ENCODE measurements around the gene SOSTDC1.
A peak's percentile ranks its signal among the peaks of the same experiment; 100 is the strongest.

SOSTDC1 gene

DNA sequence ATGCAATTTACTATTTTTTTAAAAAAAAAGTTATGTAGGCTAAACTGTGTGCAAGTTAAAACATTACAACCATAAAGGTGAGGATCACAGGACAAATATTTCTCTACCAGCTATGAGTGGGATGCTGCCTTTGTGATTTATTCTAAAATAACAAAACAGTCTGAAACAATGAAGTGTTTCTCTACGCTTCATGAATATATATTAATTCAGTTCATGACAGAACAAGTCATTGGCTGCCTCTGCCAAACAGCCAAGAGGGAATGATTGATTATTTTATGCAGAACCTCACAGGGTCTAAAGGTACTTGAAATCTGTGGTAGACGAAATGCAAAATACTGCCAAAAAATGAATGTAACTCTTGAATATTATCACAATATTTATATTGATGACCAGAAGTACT is 29.0 kb upstream of the SOSTDC1 start:
- TF ChIP-seq FOXM1 (IDR thresholded peaks at IDR 0.05; ENCODE audit: borderline replicate concordance, low read depth) (no peak), EGR1 (IDR thresholded peaks at IDR 0.05) (no peak), RAD21 (IDR thresholded peaks at IDR 0.05; ENCODE audit: low read depth) (no peak), ZBTB7A (IDR thresholded peaks at IDR 0.05; ENCODE audit: low read depth) (no peak), NFIC (IDR thresholded peaks at IDR 0.05) (no peak), TEAD4 (IDR thresholded peaks at IDR 0.05) (no peak), YY1 (IDR thresholded peaks at IDR 0.05; ENCODE audit: low read depth) (no peak), EP300 (IDR thresholded peaks at IDR 0.05; ENCODE audit: borderline replicate concordance) (no peak), CEBPB (IDR thresholded peaks at IDR 0.05) (no peak), CREB1 (IDR thresholded peaks at IDR 0.05; ENCODE audit: low read depth) (no peak), TCF12 (IDR thresholded peaks at IDR 0.05; ENCODE audit: low read depth) (no peak), TAF1 (IDR thresholded peaks at IDR 0.05; ENCODE audit: low read depth) (no peak)
- TF ChIP-seq, protein P1, sequence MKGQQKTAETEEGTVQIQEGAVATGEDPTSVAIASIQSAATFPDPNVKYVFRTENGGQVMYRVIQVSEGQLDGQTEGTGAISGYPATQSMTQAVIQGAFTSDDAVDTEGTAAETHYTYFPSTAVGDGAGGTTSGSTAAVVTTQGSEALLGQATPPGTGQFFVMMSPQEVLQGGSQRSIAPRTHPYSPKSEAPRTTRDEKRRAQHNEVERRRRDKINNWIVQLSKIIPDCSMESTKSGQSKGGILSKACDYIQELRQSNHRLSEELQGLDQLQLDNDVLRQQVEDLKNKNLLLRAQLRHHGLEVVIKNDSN (IDR thresholded peaks at IDR 0.05) = no peak
- TF ChIP-seq, protein P2, sequence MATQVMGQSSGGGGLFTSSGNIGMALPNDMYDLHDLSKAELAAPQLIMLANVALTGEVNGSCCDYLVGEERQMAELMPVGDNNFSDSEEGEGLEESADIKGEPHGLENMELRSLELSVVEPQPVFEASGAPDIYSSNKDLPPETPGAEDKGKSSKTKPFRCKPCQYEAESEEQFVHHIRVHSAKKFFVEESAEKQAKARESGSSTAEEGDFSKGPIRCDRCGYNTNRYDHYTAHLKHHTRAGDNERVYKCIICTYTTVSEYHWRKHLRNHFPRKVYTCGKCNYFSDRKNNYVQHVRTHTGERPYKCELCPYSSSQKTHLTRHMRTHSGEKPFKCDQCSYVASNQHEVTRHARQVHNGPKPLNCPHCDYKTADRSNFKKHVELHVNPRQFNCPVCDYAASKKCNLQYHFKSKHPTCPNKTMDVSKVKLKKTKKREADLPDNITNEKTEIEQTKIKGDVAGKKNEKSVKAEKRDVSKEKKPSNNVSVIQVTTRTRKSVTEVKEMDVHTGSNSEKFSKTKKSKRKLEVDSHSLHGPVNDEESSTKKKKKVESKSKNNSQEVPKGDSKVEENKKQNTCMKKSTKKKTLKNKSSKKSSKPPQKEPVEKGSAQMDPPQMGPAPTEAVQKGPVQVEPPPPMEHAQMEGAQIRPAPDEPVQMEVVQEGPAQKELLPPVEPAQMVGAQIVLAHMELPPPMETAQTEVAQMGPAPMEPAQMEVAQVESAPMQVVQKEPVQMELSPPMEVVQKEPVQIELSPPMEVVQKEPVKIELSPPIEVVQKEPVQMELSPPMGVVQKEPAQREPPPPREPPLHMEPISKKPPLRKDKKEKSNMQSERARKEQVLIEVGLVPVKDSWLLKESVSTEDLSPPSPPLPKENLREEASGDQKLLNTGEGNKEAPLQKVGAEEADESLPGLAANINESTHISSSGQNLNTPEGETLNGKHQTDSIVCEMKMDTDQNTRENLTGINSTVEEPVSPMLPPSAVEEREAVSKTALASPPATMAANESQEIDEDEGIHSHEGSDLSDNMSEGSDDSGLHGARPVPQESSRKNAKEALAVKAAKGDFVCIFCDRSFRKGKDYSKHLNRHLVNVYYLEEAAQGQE (IDR thresholded peaks at IDR 0.05; ENCODE audit: low read depth) = no peak
- TF ChIP-seq, protein P3, sequence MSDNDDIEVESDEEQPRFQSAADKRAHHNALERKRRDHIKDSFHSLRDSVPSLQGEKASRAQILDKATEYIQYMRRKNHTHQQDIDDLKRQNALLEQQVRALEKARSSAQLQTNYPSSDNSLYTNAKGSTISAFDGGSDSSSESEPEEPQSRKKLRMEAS (IDR thresholded peaks at IDR 0.05) = no peak

DNA sequence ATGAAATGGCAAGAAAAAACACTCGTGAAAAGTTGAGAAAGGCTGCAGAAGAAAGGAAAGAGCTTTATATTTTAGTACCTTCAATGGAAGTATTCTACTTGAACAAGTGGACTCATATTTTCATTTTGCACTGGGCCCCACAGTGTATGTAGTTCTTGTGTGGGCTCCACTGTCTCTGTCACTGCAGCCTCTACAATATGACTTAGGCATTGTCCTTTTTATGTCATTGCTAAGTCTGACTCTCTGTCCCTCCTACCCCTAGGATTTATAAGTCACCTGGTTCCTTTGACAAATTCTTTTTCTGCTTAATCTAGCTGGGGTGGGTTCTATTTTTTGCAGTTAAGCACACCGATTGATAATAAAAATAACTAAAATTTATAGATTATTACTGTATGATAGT is 27.7 kb upstream of the SOSTDC1 start:
- TF ChIP-seq ZBTB7A (IDR thresholded peaks at IDR 0.05; ENCODE audit: low read depth) = no peak
- no peak for TF ChIP-seq FOXM1 (IDR thresholded peaks at IDR 0.05; ENCODE audit: borderline replicate concordance, low read depth)
- TF ChIP-seq NFIC (IDR thresholded peaks at IDR 0.05) = no peak
- no peak for TF ChIP-seq TCF12 (IDR thresholded peaks at IDR 0.05; ENCODE audit: low read depth)
- no peak for TF ChIP-seq YY1 (IDR thresholded peaks at IDR 0.05; ENCODE audit: low read depth)
- TF ChIP-seq, protein P2 (IDR thresholded peaks at IDR 0.05; ENCODE audit: low read depth) = no peak
- no peak for TF ChIP-seq EGR1 (IDR thresholded peaks at IDR 0.05)
- TF ChIP-seq EP300 (IDR thresholded peaks at IDR 0.05; ENCODE audit: borderline replicate concordance) = no peak
- TF ChIP-seq, protein P1 (IDR thresholded peaks at IDR 0.05) = no peak
- no peak for TF ChIP-seq TEAD4 (IDR thresholded peaks at IDR 0.05)

DNA sequence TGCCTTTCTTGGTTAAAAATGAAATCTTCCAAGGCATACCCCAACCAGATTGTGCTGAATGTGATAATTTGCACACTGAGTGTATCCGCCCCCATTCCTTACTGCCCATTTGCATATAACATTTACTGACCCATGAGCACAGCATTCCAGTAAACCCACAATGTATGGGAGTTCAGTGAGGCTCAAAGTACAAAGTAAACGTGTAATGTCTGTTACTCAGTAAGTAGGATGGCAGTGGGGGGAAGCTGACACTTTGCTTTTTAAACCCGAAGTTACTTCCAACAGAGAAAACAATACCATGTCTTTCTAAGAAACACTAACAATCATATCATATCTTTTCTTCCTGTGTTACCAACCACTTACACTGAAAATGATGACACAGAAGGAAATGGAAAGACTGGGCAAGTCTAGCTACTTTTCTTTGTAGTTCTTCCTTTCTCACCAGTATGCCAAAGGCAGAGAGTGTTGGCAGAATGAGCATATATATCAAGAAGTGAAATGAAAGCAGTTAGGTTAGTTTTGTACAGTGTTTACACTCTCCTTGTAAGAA is 27.1 kb upstream of the SOSTDC1 start:
- TF ChIP-seq TAF1 (IDR thresholded peaks at IDR 0.05; ENCODE audit: low read depth) = no peak
- 0 out of 2 replicates have a peak, but pooled peaks have one; percentile 5 for TF ChIP-seq TEAD4 (IDR thresholded peaks at IDR 0.05)
- no peak for TF ChIP-seq ZBTB7A (IDR thresholded peaks at IDR 0.05; ENCODE audit: low read depth)

DNA sequence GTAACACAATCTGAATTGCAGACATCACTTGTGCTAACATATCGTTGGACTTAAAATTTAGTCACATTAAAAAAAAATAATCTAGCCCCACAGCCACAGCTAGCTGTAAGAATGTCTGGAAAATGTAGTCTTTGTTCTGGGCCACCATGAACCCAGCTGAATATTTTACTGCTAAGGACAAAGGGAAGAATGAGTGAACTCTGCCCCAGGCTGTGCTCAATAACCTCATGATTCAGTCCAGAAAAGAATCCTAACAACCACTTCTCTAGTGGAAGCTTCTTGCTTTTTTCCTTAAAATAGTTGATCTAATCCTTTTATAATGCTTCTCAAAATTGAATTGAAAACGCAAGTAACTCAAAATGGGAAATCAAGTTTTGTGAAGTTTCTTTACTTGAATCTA is 25.6 kb upstream of the SOSTDC1 start:
- TF ChIP-seq TEAD4 (IDR thresholded peaks at IDR 0.05) = no peak
- TF ChIP-seq NFIC (IDR thresholded peaks at IDR 0.05) = no peak
- TF ChIP-seq RAD21 (IDR thresholded peaks at IDR 0.05; ENCODE audit: low read depth) = no peak
- TF ChIP-seq, protein P2 (IDR thresholded peaks at IDR 0.05; ENCODE audit: low read depth) = no peak
- TF ChIP-seq YY1 (IDR thresholded peaks at IDR 0.05; ENCODE audit: low read depth) = no peak
- no peak for TF ChIP-seq EP300 (IDR thresholded peaks at IDR 0.05; ENCODE audit: borderline replicate concordance)
- no peak for TF ChIP-seq EGR1 (IDR thresholded peaks at IDR 0.05)
- TF ChIP-seq CREB1 (IDR thresholded peaks at IDR 0.05; ENCODE audit: low read depth) = no peak
- TF ChIP-seq, protein P1 (IDR thresholded peaks at IDR 0.05) = no peak
- TF ChIP-seq, protein P3 (IDR thresholded peaks at IDR 0.05) = no peak
- no peak for TF ChIP-seq ZBTB7A (IDR thresholded peaks at IDR 0.05; ENCODE audit: low read depth)
- no peak for TF ChIP-seq TAF1 (IDR thresholded peaks at IDR 0.05; ENCODE audit: low read depth)
- TF ChIP-seq CEBPB (IDR thresholded peaks at IDR 0.05) = no peak
- no peak for TF ChIP-seq TCF12 (IDR thresholded peaks at IDR 0.05; ENCODE audit: low read depth)
- no peak for TF ChIP-seq FOXM1 (IDR thresholded peaks at IDR 0.05; ENCODE audit: borderline replicate concordance, low read depth)

All from Ishikawa (cell line).